GM10248 (cell line): ENCODE results near the gene GCK.

ENCODE experiments used
- CTCF ChIA-PET: fragments of 300-600 bp; sonication (Branson Sonifier 250); formaldehyde crosslinking; extraction: SDS; loops from one replicate; lab custom pipeline; 2021; ENCODE audit warnings: antibody characterized with exemption; lab: Yijun Ruan, JAX
- POLR2A ChIA-PET: fragments of 350-650 bp; sonication (Branson Sonifier 250); formaldehyde crosslinking; extraction: SDS; loops from one replicate; lab custom pipeline; 2020; ENCODE audit warnings: antibody characterized with exemption; lab: Yijun Ruan, JAX
- DNase-seq: peaks from one replicate; pipeline ENCODE4 v3.0.0; 2012; ENCODE audit errors: extremely low spot score
- TF ChIP-seq, protein P1 (sequence below): IDR thresholded peaks from 2 replicates; pipeline ENCODE4 v1.5.1; 2012; ENCODE audit warnings: mild to moderate bottlenecking, low read depth; ENCODE audit errors: extremely low read depth, missing control alignments, control extremely low read depth

GCK gene

DNA sequence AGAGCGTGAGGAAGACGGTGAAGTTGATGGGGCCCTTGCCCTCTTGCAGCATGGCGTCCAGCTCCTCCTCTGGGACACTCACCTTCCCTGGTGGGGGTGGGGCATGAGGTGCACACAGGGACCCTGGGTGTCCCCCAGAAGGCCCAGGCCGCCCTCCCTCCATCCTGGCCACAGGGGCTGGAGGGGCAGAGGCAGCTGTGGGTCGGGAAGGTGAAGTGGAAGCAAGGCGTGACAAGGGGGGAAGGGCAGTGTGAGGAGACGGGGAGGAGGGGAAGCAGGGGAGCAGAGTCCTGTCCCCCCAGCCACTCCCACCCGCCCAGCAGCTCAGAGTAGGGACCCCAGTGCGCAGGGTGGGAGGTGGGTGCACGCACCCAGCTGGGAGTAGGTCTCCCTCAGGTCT lies 48.9 kb downstream of the GCK start:
- TF ChIP-seq, protein P1, sequence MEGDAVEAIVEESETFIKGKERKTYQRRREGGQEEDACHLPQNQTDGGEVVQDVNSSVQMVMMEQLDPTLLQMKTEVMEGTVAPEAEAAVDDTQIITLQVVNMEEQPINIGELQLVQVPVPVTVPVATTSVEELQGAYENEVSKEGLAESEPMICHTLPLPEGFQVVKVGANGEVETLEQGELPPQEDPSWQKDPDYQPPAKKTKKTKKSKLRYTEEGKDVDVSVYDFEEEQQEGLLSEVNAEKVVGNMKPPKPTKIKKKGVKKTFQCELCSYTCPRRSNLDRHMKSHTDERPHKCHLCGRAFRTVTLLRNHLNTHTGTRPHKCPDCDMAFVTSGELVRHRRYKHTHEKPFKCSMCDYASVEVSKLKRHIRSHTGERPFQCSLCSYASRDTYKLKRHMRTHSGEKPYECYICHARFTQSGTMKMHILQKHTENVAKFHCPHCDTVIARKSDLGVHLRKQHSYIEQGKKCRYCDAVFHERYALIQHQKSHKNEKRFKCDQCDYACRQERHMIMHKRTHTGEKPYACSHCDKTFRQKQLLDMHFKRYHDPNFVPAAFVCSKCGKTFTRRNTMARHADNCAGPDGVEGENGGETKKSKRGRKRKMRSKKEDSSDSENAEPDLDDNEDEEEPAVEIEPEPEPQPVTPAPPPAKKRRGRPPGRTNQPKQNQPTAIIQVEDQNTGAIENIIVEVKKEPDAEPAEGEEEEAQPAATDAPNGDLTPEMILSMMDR, result no peak

DNA sequence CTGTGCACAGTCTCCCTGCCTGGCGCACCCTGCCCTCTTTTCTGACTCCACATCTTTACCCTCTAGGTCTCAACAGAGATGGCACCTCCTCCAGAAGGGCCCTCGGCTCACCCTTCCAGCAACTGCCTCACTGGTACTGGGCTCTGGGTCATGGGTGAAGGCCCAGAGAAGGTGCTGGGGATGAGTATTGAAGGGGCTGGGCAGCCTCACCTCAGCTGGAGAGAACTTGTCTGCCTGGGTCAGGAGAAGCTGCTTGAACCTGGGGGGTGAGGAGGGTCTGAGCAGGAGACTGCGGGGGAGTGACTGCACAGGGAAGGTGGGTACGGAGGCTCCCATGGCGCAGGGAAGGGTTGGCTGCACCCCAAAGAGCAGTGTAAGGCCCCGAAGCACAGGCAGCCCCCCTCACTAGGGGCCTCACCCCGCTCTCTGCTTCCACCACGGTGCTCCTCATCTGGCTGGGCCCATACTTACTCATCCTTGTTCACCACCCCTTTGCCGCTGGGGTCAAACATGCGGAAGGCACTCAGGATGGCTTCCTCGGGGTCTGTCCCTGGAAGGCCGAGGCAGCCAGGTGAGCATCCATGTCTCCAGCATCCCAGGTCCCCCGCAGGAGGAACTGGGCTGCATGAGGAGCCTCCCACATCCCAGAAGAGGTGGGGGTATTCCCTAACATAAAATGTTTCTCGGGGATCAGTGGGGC lies 49.8 kb downstream of the GCK start:
- TF ChIP-seq, protein P1, result no peak
- DNase-seq, result no peak
- ChIA-PET CTCF (no interaction called here), POLR2A (no interaction called here)

More for the DNA sequence above, 48.9 kb downstream of the GCK start:
- ChIA-PET POLR2A (no interaction called here), CTCF (no interaction called here)
- no peak for DNase-seq

DNA sequence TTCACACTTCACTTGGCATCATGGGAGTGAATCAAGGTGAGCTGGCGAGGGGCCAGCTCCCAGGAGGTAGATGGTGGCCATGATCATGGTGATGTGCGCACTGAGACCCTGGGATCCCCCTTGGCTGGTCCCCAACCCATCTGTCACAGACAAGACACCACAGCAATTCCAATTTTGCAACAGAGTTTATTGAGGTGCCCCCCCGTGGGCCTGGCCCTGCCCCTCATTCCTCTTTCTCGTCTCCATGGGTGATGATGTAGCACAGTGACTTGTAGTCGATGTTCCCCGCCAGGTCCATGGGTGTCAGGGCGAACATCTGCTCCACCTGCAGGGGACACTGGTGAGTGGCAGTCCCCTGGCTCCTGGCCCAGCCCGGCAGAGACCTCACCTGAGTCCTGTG lies 50.5 kb downstream of the GCK start:
- ChIA-PET POLR2A (no interaction called here), CTCF (interaction anchor here (1.2 to 1.3 kb wide), 2 partner anchors 9 to 50 kb away, joined by 3 to 6 read pairs; no protein-coding TSS in a partner anchor)
- TF ChIP-seq, protein P1, result no peak
- no peak for DNase-seq

DNA sequence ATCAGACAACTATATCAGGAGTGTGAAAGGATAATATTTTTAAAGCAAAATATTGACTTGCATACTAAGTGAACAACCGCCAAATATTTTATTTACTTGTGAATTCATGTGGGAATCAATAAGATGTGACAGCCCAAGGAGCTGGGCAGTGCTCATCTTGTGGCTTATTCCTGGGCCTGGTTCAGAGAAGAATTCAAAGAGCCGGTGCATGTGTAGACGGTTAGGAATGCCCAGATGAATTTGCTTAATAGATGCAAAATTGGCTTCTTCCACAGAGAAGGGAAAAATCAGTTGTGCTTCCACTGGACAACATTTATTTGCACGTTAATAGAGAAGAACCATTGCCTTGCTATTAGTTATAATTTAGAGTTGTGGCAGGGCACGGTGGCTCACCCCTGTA lies 52.5 kb downstream of the GCK start:
- CTCF ChIA-PET, result no interaction called here

DNA sequence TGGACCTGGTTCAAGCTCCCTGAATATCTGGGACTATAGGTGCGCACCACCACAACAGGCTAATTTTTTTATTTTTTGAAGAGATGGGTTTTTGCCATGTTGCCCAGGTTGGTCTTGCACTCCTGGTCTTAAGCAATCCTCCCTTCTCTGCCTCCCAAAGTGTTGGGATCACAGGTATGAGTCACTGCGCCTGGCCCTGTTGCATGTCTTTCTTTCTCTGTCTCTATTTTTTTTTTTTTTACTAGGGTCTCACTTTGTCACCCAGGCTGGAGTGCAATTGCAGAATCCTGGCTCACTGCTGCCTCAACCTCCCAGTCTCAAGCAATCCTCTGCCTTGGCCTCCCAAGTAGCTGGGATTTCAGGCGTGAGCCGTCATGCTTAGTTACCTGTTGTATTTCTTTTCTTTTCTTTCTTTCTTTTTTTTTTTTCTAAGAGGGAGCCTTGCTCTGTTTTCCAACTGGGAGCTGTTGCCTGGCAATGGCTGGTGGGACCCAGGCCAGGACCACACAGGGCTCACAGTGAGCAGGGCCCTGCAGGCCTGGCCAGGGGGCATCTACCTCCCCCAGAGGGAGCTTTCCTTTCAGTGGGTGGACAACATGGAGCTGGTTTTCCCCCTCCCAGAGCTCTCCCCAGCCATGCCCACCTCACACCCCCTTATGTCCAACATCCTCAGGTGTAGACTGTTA lies 54.2 kb downstream of the GCK start:
- TF ChIP-seq, protein P1, result no peak
- CTCF ChIA-PET, result interaction anchor here (1.0 kb wide), 1 partner anchor 12 kb away, joined by 3 read pairs; the partner anchor contains the start of gene POLD2

More for the DNA sequence above, 52.5 kb downstream of the GCK start:
- TF ChIP-seq, protein P1, result no peak
- POLR2A ChIA-PET, result no interaction called here
- DNase-seq, result no peak

DNA sequence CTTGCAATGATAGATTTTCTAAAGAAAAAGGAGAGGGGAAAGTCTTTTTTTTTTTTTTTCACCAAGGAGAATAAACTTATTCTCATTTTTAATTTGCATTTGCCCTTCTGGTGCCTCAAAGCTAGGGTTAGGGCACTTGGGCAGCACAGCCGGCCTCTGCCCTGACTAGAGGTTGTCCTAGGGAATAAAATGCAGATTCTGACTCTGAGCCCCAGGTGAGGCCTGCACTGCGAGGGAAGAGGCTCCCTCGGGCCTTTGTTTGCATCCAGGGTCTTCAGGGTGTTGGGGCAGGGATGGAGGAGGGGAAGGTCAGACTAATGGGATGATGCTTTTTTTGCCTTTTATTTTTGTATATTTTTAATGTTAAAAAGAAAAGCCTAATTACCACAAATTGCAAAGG lies 55.9 kb downstream of the GCK start:
- TF ChIP-seq, protein P1, result no peak
- ChIA-PET POLR2A (no interaction called here), CTCF (no interaction called here)

More for the DNA sequence above, 54.2 kb downstream of the GCK start:
- no peak for DNase-seq
- POLR2A ChIA-PET, result no interaction called here

More for the DNA sequence above, 55.9 kb downstream of the GCK start:
- no peak for DNase-seq
